Body of pancreas (tissue), 4 donors: Measurements from ENCODE around the gene GPR139. TPM values are rescaled to one million over a fixed set of nuclear protein-coding genes. Genes with fewer than 3 reads are reported as not detected.
A peak's percentile ranks its signal among the peaks of the same experiment; 100 is the strongest.

Source experiments
- ATAC-seq: fragments of 150-250 bp; one replicate; pipeline ENCODE4 v1.9.1; 2016
- DNase-seq, 4 donors: peaks; one replicate each; pipeline ENCODE4 v3.0.0-alpha.2; 2019
- H3K27ac ChIP-seq, 4 donors: fragments of 200-600 bp; sonication (generic); 1 replicate in 3 of 4; 2 replicates in 1 of 4; pipeline versions ENCODE4 v1.5.1 to v1.6.1; 2016 to 2019; ENCODE audit warnings: mild to moderate bottlenecking in 1 of 4, mixed read lengths in 1 of 4, moderate library complexity in 1 of 4
- H3K27me3 ChIP-seq, 2 donors: fragments of 200-600 bp; sonication (generic); one replicate each; pipeline ENCODE4 v1.6.0; 2016; ENCODE audit warnings: mild to moderate bottlenecking in 1 of 2
- H3K36me3 ChIP-seq, 2 donors: fragments of 200-600 bp; sonication (generic); replicated peaks in 1 of 2; 2 replicates each; pipeline ENCODE4 v1.5.1; 2016; ENCODE audit warnings: low read depth in 2 of 2; ENCODE audit not compliant: insufficient read depth in 1 of 2
- H3K4me1 ChIP-seq: fragments of 200-600 bp; sonication (generic); one replicate; pipeline ENCODE4 v1.6.0; 2016
- H3K4me3 ChIP-seq, 2 donors: fragments of 200-600 bp; sonication (generic); 1 replicate in 1 of 2; 2 replicates in 1 of 2; pipeline ENCODE4 v1.5.1; 2016 to 2019
- H3K9me3 ChIP-seq, 3 donors: fragments of 200-600 bp; sonication (generic); 1 replicate in 2 of 3; 2 replicates in 1 of 3; pipeline ENCODE4 v1.5.1; 2016
- POLR2A ChIP-seq, 3 donors: fragments of 450-650 bp; IDR thresholded peaks; one replicate each; pipeline ENCODE4 v1.6.1; 2016; ENCODE audit warnings: antibody characterized with exemption in 3 of 3, mild to moderate bottlenecking in 2 of 3
- WGBS, 2 donors: methylation state at CpG; one replicate each; pipeline ENCODE4 v1.1.5; 2017; 5-methylcytosine and 5-hydroxymethylcytosine counted together
- intact Hi-C: fragments of 100-400 bp; cut with DNase I; formaldehyde crosslinking; loops from one replicate; pipeline ENCODE4 v1.15.1; 2023
- total RNA-seq, 2 donors: library from RNA; depleted of rRNA; stranded (reverse); fragments of >200 nt; gene quantifications; one replicate each; pipeline ENCODE4 v1.1.0, GENCODE V29; 2016
- TF ChIP-seq, protein P1 (sequence below), 7 experiments: fragments of 450-650 bp in 4 of 7; fragments of 200-600 bp in 3 of 7; sonication (generic) in 3 of 7; IDR thresholded peaks; one replicate each; pipeline ENCODE4 v1.5.1; 2016 to 2019; ENCODE audit warnings: antibody characterized with exemption in 7 of 7

Gene GPR139
- total RNA-seq, 2 donors from 2014 or later = not detected

DNA sequence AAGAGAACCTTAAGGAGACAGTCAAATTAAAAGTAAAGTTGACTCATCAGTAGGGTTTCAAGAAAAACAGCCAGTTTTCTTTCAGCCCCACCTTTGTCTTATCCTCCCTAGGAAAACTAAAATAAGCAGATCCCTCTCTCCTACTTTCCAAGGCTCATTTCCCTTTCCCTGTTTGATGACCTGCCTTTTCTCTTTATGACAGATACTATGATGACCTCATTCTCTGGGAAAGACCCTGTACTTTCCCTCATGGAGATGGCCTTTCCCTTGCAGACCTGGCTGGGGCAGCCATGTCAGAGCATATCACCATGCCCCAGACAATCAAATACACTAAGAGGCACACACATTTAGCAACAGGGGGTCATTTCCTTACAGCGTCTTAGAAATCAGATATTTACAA, 53.6 kb downstream of the GPR139 start:
- Histone ChIP-seq H3K27ac (no peak overlapping the region), H3K4me3 (no peak overlapping the region), H3K36me3 (no peaks in the 10 kb centered on the region), H3K27me3 (no peaks in the 10 kb centered on the region), H3K9me3 (no peaks in the 10 kb centered on the region), H3K4me1 (no peaks in the 10 kb centered on the region)
- DNase-seq (no peak), ATAC-seq (no peak)
- intact Hi-C loops = no loop called here
- WGBS, 2 donors = 36 to 38% methylated on average over 1 of the region's 1 CpG
- TF ChIP-seq, protein P1, sequence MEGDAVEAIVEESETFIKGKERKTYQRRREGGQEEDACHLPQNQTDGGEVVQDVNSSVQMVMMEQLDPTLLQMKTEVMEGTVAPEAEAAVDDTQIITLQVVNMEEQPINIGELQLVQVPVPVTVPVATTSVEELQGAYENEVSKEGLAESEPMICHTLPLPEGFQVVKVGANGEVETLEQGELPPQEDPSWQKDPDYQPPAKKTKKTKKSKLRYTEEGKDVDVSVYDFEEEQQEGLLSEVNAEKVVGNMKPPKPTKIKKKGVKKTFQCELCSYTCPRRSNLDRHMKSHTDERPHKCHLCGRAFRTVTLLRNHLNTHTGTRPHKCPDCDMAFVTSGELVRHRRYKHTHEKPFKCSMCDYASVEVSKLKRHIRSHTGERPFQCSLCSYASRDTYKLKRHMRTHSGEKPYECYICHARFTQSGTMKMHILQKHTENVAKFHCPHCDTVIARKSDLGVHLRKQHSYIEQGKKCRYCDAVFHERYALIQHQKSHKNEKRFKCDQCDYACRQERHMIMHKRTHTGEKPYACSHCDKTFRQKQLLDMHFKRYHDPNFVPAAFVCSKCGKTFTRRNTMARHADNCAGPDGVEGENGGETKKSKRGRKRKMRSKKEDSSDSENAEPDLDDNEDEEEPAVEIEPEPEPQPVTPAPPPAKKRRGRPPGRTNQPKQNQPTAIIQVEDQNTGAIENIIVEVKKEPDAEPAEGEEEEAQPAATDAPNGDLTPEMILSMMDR (IDR thresholded peaks at IDR 0.05) = no peak
- TF ChIP-seq POLR2A (IDR thresholded peaks at IDR 0.05) = no peak

GRCh38 chr16:20016234-20016633, 57.5 kb downstream of the GPR139 start:
- Histone ChIP-seq H3K36me3 (no peaks in the 10 kb centered on the region), H3K9me3 (no peaks in the 10 kb centered on the region), H3K4me3 (no peak overlapping the region), H3K27me3 (no peaks in the 10 kb centered on the region), H3K4me1 (peaks cover 8% of the 10 kb centered on the region), H3K27ac (no peak overlapping the region)
- no peak for DNase-seq
- no peak for TF ChIP-seq POLR2A (IDR thresholded peaks at IDR 0.05)
- TF ChIP-seq, protein P1 (IDR thresholded peaks at IDR 0.05) = no peak
- no peak for ATAC-seq
- intact Hi-C loops = no loop called here
- 32 to 40% methylated on average over 7 of the region's 7 CpGs for WGBS, 2 donors

DNA sequence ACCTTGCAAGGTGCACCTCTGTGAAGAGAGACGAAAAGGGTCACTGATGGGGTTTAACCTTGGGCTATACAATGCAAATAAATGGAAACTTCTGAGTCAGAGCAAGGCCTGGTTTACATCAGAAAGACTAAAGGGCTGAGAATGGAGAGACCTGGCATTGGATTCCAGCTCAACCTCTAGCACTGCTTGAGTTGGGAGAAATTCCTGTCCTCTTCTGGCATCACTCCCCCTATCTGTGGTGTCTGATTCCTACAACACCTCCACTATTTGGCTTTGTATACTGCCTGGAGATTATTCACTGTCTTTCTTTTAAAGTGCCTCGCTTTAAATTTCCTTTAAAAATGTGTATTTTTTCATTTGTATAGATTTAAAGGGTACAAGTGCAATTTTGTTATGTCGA, 68.8 kb downstream of the GPR139 start:
- H3K4me3 ChIP-seq = no peak overlapping the region
- WGBS, 2 donors = 48 to 56% methylated on average over 3 of the region's 3 CpGs

GRCh38 chr16:20002936-20003335, 70.8 kb downstream of the GPR139 start:
- Histone ChIP-seq H3K27me3 (no peaks in the 10 kb centered on the region), H3K4me3 (no peak overlapping the region), H3K36me3 (no peaks in the 10 kb centered on the region), H3K9me3 (no peaks in the 10 kb centered on the region), H3K4me1 (peaks cover 6% of the 10 kb centered on the region), H3K27ac (no peak overlapping the region)
- no peak for DNase-seq
- ATAC-seq = no peak
- TF ChIP-seq, protein P1 (IDR thresholded peaks at IDR 0.05) = no peak
- no peak for TF ChIP-seq POLR2A (IDR thresholded peaks at IDR 0.05)
- intact Hi-C loops = no loop called here
- 88 to 89% methylated on average over 2 of the region's 2 CpGs for WGBS, 2 donors

More for the DNA sequence above, 68.8 kb downstream of the GPR139 start:
- peaks cover 6% of the 10 kb centered on the region for H3K4me1 ChIP-seq
- ATAC-seq (no peak), DNase-seq (no peak)
- no peaks in the 10 kb centered on the region for H3K27me3 ChIP-seq
- H3K36me3 ChIP-seq = no peaks in the 10 kb centered on the region
- H3K27ac ChIP-seq = no peak overlapping the region
- H3K9me3 ChIP-seq = no peaks in the 10 kb centered on the region
- intact Hi-C loops = no loop called here
- TF ChIP-seq, protein P1 (IDR thresholded peaks at IDR 0.05) = no peak
- no peak for TF ChIP-seq POLR2A (IDR thresholded peaks at IDR 0.05)

- 24 to 27% methylated on average over 6 to 16 of the region's 16 CpGs for WGBS, 2 donors
Measured at GRCh38 chr16:20001856-20002707, 71.6 kb downstream of the GPR139 start.

More at GRCh38 chr16:20001856-20002707, 71.6 kb downstream of the GPR139 start:
- Histone ChIP-seq H3K9me3 (no peaks in the 10 kb centered on the region), H3K4me3 (no peak overlapping the region), H3K4me1 (peaks cover 6% of the 10 kb centered on the region), H3K27ac (no peak overlapping the region), H3K27me3 (no peaks in the 10 kb centered on the region), H3K36me3 (no peaks in the 10 kb centered on the region)
- intact Hi-C loops = no loop called here
- ATAC-seq (no peak), DNase-seq (peak in 2 of 4 donors; percentile 3 to 7)
- TF ChIP-seq, protein P1 (IDR thresholded peaks at IDR 0.05) = no peak
- TF ChIP-seq POLR2A (IDR thresholded peaks at IDR 0.05) = no peak
